HG02759 (cell line): ENCODE data around the gene BTG2.
A peak's percentile ranks its signal among the peaks of the same experiment; 100 is the strongest.

Experiments used
- ATAC-seq: cut with Tn5 transposase; IDR thresholded peaks from one replicate; pipeline ENCODE4 v1.9.1; 2021; ENCODE audit warnings: mild to moderate bottlenecking, moderate library complexity; ENCODE audit not compliant: unreplicated experiment

Gene BTG2

GRCh38 chr1:203275656-203276272 is 29.6 kb upstream of the BTG2 start:
- no peak for ATAC-seq

GRCh38 chr1:203276408-203276807 is 28.9 kb upstream of the BTG2 start:
- no peak for ATAC-seq

GRCh38 chr1:203276916-203277545 is 28.3 kb upstream of the BTG2 start:
- no peak for ATAC-seq

- ATAC-seq: no peak
Measured at GRCh38 chr1:203278082-203278884, 27.0 kb upstream of the BTG2 start.

- ATAC-seq: no peak
Measured at GRCh38 chr1:203278885-203279406, 26.4 kb upstream of the BTG2 start.

- no peak for ATAC-seq
Measured at GRCh38 chr1:203280061-203280460, 25.3 kb upstream of the BTG2 start.

GRCh38 chr1:203281033-203281432 is 24.3 kb upstream of the BTG2 start:
- ATAC-seq: no peak

- ATAC-seq: no peak
Measured at GRCh38 chr1:203281851-203282661, 23.3 kb upstream of the BTG2 start.

- ATAC-seq: peak; percentile 26
Measured at GRCh38 chr1:203282720-203283542, 22.4 kb upstream of the BTG2 start.

GRCh38 chr1:203283597-203283996 is 21.7 kb upstream of the BTG2 start:
- no peak for ATAC-seq

GRCh38 chr1:203284411-203285123 is 20.8 kb upstream of the BTG2 start:
- ATAC-seq: no peak

- ATAC-seq: no peak
Measured at GRCh38 chr1:203286161-203286984, 18.9 kb upstream of the BTG2 start.

GRCh38 chr1:203287109-203287893 is 18.0 kb upstream of the BTG2 start:
- peak; percentile 49 for ATAC-seq

- no peak for ATAC-seq
Measured at GRCh38 chr1:203287898-203288297, 17.4 kb upstream of the BTG2 start.

GRCh38 chr1:203288400-203288799 is 16.9 kb upstream of the BTG2 start:
- no peak for ATAC-seq

- peak; percentile 59 for ATAC-seq
Measured at GRCh38 chr1:203289281-203289981, 15.9 kb upstream of the BTG2 start.

- no peak for ATAC-seq
Measured at GRCh38 chr1:203289982-203290260, 15.4 kb upstream of the BTG2 start.
